Activated CD4-positive, alpha-beta T cell treated with anti-CD3 and anti-CD28 coated beads, Interleukin-2, amount 10 ng/mL, durations not matched to agents 24 days and 14 days (primary cell): ENCODE results near the gene PKP4. TPM values are rescaled to one million over a fixed set of nuclear protein-coding genes. Genes with fewer than 3 reads are reported as not detected.

Source experiments
- DNase-seq: peaks from one replicate; pipeline ENCODE4 v3.0.0; 2022
- H3K27ac Mint-ChIP-seq: one replicate; pipeline ENCODE4 v1.8.0; 2022; ENCODE audit warnings: mild to moderate bottlenecking, mixed read lengths
- H3K27me3 Mint-ChIP-seq: one replicate; pipeline ENCODE4 v1.8.0; 2022; ENCODE audit warnings: mixed read lengths
- H3K36me3 Mint-ChIP-seq: one replicate; pipeline ENCODE4 v1.8.0; 2022; ENCODE audit warnings: low read depth, mild to moderate bottlenecking, mixed read lengths
- H3K4me1 Mint-ChIP-seq: one replicate; pipeline ENCODE4 v1.8.0; 2021; ENCODE audit warnings: mixed read lengths
- H3K4me3 Mint-ChIP-seq: one replicate; pipeline ENCODE4 v1.8.0; 2022; ENCODE audit warnings: mild to moderate bottlenecking, moderate library complexity, mixed read lengths
- H3K9me3 Mint-ChIP-seq: one replicate; pipeline ENCODE4 v1.8.0; 2021; ENCODE audit warnings: mixed read lengths
- intact Hi-C: fragments of 100-400 bp; cut with micrococcal nuclease; formaldehyde crosslinking; loops from one replicate; pipeline ENCODE4 v1.15.1; 2023
- total RNA-seq: library from RNA; stranded (reverse); gene quantifications from 2 replicates; pipeline ENCODE4 v1.2.3, GENCODE V29; 2022

The PKP4 gene
- total RNA-seq, 1 donor from 2014 or later: 32.6 TPM

DNA sequence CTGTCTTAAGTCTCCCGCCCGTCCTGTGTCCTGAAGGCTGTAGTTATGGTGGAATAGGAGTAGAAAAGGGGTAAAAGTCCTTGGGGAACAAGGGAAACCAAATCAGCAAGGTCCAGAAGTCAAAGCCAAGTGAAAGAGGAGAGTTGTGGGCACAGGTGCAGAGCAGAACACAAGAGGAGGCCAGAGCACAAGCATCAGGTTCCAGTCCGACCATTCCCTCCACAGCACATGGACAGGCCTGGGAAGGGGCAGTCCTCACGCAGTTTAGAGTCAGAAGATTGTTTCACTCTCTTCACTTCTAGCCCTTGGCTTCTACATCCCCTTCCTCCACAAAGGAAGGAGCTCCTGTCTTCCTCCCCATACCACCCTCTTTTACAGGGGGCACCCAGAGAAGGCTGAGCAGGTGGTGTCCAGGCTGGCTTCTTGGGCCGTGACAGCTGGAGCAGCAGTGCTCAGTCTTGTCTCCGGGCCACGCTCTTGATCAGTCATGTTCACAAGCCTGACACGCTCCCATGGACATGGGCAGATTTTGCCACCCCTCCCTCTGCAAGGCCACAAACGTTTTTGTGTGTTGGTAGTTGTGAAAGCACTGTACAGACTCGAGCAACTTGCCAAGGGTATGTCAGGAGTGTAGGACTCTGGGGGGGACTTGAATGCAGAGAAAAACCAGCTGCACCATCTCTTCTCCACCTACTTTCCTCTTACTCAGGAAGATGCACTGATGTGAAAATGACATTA lies 199.9 kb downstream of the PKP4 start:
- Mint-ChIP-seq H3K4me3 (no peak overlapping the region), H3K9me3 (no peaks in the 10 kb centered on the region), H3K36me3 (no peaks in the 10 kb centered on the region)

DNA sequence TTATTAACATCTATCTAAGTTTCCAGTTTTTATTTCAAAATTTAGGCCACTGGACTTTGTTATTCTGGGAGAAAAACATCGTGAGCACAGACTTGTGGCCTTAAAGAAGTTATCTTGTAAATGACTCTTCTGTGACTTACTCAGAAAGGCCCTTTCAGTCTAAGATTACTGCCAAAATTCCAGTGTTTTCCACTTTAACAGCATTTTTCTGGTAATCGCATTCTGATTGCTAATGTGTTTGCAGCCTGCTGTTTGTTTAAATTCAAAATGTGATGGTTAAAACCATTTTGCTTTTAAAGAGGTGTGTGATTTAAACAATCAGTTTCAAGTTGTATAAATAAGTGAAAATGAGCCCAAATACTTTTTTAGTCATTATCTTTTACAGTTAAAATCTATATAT lies 201.6 kb downstream of the PKP4 start:
- no peaks in the 10 kb centered on the region for H3K36me3 Mint-ChIP-seq
- H3K27me3 Mint-ChIP-seq: no peaks in the 10 kb centered on the region
- intact Hi-C loops: no loop called here
- H3K4me3 Mint-ChIP-seq: no peak overlapping the region
- H3K4me1 Mint-ChIP-seq: no peaks in the 10 kb centered on the region
- no peaks in the 10 kb centered on the region for H3K9me3 Mint-ChIP-seq
- no peak overlapping the region for H3K27ac Mint-ChIP-seq
- no peak for DNase-seq

More for the DNA sequence above, 199.9 kb downstream of the PKP4 start:
- no peak for DNase-seq
- intact Hi-C loops: no loop called here
- Mint-ChIP-seq H3K4me1 (no peaks in the 10 kb centered on the region), H3K27ac (no peak overlapping the region), H3K27me3 (no peaks in the 10 kb centered on the region)

DNA sequence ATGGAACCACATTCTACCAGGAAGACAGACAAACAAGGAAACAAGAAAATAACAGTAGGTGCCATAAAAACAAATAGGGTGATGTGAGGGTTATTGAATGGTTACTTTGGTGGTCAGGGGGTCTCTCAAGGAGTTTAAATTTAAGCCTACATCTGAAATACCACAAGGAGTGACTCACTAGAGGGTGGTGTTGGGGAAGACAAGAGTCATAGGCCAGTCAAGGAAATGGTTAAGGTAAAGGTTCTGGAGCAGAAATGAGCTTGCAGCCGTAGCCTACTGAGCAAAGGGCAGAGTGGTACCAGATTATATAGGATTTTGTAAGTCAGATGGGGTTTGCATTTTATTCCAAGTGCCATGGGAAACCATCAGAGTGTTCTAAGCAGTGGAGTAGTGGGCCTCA lies 202.7 kb downstream of the PKP4 start:
- Mint-ChIP-seq H3K36me3 (no peaks in the 10 kb centered on the region), H3K9me3 (no peaks in the 10 kb centered on the region), H3K4me1 (no peaks in the 10 kb centered on the region), H3K4me3 (no peak overlapping the region), H3K27me3 (no peaks in the 10 kb centered on the region), H3K27ac (no peak overlapping the region)
- DNase-seq: no peak
- intact Hi-C loops: no loop called here

DNA sequence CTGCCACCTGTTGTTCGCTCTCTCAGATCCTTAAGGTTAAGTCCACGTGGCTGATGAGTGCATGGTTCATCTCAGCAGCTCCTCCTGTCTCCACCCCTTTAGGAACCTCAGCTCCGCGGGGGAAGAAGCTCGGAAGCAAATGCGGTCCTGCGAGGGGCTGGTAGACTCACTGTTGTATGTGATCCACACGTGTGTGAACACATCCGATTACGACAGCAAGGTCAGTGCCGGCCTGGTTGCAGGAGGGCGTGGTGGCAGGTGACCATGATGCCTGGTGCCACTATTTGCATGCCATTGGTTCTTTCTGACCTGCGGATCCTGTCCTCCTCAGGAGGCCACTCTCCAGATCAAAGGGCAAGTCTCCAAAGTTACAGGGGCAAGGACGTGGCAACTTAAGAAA lies 204.5 kb downstream of the PKP4 start:
- no peaks in the 10 kb centered on the region for H3K36me3 Mint-ChIP-seq
- no peak overlapping the region for H3K4me3 Mint-ChIP-seq
- H3K27ac Mint-ChIP-seq: no peak overlapping the region
- H3K9me3 Mint-ChIP-seq: no peaks in the 10 kb centered on the region
- H3K27me3 Mint-ChIP-seq: no peaks in the 10 kb centered on the region
- H3K4me1 Mint-ChIP-seq: no peaks in the 10 kb centered on the region
- intact Hi-C loops: no loop called here
- DNase-seq: no peak

DNA sequence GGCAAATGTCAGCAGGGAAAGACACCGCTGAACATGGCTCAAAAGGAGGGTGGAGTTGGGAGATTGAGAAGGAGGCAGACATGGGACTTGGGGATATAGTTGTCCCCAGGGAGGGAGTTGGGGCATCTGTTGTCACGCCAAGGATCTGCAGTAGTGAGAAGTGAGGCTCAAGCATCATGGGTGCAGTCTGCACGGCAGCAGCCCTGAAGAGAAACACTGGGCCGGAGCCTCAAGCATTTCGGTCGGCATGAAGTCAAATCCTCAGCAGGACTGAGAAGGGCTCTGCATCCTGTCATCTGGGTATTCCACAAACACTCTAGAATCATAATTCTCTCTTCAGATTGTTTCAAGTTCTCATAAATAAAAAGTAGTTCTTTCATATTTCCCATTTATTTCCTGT lies 205.7 kb downstream of the PKP4 start:
- H3K36me3 Mint-ChIP-seq: peaks cover 6% of the 10 kb centered on the region
- intact Hi-C loops: no loop called here
- no peaks in the 10 kb centered on the region for H3K27me3 Mint-ChIP-seq
- H3K9me3 Mint-ChIP-seq: no peaks in the 10 kb centered on the region
- no peak overlapping the region for H3K4me3 Mint-ChIP-seq
- no peaks in the 10 kb centered on the region for H3K4me1 Mint-ChIP-seq
- DNase-seq: no peak
- H3K27ac Mint-ChIP-seq: no peak overlapping the region

DNA sequence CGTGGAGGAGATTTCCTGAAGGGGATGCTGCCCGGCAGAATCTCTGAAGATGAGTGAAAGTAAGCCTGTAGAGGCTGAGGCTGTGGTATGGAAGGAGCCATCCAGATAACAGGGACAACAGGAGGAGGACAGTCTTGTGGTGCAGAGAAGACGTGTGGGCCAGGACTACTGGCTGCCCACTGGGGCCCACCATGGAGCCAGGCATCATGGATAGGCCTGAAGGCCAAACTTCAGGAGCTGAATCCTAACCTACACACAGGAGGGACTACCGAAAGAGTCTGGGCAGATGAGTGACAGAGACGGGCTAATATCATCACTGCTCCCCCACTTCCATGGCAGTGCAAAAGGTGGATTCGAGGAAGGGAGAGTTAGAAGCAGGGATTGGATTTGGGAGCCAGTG lies 207.0 kb downstream of the PKP4 start:
- no peaks in the 10 kb centered on the region for H3K9me3 Mint-ChIP-seq
- intact Hi-C loops: no loop called here
- no peak for DNase-seq
- H3K27ac Mint-ChIP-seq: no peak overlapping the region
- no peak overlapping the region for H3K4me3 Mint-ChIP-seq
- peaks cover 9% of the 10 kb centered on the region for H3K36me3 Mint-ChIP-seq
- no peaks in the 10 kb centered on the region for H3K27me3 Mint-ChIP-seq
- no peaks in the 10 kb centered on the region for H3K4me1 Mint-ChIP-seq

DNA sequence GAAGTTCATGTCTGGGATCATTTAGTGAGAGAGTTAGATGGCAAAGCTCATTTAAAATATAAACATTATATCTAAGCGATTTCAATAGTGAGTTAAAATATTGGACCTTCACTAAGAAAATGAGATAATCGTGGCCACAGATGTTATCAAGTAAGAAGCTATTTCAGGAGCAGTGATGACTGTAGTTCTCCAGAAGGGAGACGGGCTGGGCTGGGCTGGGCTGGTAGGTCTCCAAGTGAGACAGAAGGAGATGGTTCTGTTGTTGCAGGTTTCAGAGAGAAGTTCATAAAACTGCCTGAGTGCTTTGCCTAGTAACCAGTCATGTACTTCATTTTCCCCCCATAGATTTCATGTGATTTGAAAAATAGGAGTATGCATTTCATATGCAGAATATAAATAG lies 208.2 kb downstream of the PKP4 start:
- no peaks in the 10 kb centered on the region for H3K27me3 Mint-ChIP-seq
- no peak overlapping the region for H3K27ac Mint-ChIP-seq
- intact Hi-C loops: no loop called here
- DNase-seq: no peak
- H3K4me1 Mint-ChIP-seq: no peaks in the 10 kb centered on the region
- H3K36me3 Mint-ChIP-seq: peaks cover 12% of the 10 kb centered on the region
- H3K9me3 Mint-ChIP-seq: no peaks in the 10 kb centered on the region
- H3K4me3 Mint-ChIP-seq: no peak overlapping the region

DNA sequence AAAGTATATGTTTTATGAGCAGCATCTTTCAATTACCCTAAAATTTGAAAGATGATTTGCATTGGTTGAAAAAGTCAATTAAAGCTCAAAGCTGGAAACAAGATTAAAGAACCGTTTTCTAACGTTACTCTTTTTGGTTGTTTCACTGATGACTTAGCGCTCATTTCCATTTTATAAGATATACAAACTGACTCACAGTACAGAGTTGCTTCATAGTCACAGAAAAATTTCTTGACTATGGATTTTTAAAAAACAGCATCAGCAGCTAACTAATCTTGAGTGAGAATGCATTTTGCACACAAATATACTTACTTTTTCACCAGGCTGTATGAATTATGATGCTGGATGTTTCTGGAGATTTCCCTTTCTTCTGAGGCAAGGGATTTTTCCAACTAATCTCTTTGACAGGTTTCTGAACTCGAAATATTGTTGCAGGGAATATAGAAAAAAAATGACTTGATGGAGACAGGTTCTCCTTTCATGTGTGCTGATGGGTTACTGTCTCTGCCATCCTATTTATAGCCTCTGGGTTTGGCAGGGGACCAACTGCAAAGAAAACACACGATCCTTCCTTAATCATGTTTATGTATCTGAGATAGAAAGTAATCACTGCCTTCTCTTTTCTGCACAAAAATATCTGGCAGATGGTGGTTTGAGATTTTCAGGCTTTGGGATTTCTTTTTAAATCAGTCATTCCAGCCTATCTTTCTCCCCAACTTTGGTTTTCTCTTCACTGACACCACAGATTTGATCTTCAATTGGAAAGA lies 209.0 kb downstream of the PKP4 start:
- no peak for DNase-seq
- peaks cover 14% of the 10 kb centered on the region for H3K36me3 Mint-ChIP-seq
- H3K27me3 Mint-ChIP-seq: no peaks in the 10 kb centered on the region
- H3K27ac Mint-ChIP-seq: no peak overlapping the region
- intact Hi-C loops: no loop called here
- no peak overlapping the region for H3K4me3 Mint-ChIP-seq
- no peaks in the 10 kb centered on the region for H3K9me3 Mint-ChIP-seq
- H3K4me1 Mint-ChIP-seq: no peaks in the 10 kb centered on the region

DNA sequence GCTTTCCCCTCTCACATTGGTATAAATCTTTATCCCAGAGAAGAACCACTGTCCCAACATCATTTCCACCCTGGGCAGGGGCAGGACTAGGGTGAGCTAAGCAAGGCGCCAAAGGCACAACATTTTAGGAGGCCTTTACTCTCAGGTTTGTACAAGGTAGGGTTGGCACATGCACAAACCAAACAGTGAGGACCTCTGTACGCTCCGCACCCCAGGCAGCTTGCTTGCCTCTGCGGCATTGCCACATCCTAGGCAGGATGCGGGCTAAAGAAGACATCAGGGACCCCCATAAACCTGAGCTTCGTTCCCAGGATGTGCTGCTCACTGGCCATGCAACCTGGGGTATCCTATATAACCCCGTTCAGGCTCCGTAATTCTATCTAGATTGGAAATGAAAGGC lies 210.2 kb downstream of the PKP4 start:
- DNase-seq: no peak
- Mint-ChIP-seq H3K4me1 (no peaks in the 10 kb centered on the region), H3K4me3 (no peak overlapping the region), H3K36me3 (peaks cover 14% of the 10 kb centered on the region), H3K9me3 (no peaks in the 10 kb centered on the region), H3K27ac (no peak overlapping the region), H3K27me3 (no peaks in the 10 kb centered on the region)
- intact Hi-C loops: no loop called here

DNA sequence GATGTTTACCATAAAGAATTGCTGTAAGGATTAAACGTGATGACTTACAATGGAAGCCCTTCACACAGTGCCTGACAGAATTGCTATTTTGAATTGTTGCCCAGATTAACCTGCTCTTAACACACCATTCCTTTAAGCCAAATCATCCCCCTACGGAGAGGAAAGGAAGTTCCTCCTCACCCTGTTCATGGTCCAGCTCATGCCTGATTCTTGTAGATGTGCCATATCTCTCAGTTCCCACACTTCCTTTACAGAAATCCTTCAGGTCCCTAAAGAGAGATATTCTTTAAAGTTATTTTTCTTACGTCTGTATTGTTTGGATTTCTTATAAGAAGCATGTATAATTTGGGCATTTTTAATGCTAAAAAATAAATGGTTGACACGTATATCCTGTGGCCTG lies 210.8 kb downstream of the PKP4 start:
- no peak overlapping the region for H3K4me3 Mint-ChIP-seq
- no peak overlapping the region for H3K27ac Mint-ChIP-seq
- peaks cover 14% of the 10 kb centered on the region for H3K36me3 Mint-ChIP-seq
- no peaks in the 10 kb centered on the region for H3K9me3 Mint-ChIP-seq
- intact Hi-C loops: no loop called here
- H3K27me3 Mint-ChIP-seq: no peaks in the 10 kb centered on the region
- no peak for DNase-seq
- no peaks in the 10 kb centered on the region for H3K4me1 Mint-ChIP-seq

DNA sequence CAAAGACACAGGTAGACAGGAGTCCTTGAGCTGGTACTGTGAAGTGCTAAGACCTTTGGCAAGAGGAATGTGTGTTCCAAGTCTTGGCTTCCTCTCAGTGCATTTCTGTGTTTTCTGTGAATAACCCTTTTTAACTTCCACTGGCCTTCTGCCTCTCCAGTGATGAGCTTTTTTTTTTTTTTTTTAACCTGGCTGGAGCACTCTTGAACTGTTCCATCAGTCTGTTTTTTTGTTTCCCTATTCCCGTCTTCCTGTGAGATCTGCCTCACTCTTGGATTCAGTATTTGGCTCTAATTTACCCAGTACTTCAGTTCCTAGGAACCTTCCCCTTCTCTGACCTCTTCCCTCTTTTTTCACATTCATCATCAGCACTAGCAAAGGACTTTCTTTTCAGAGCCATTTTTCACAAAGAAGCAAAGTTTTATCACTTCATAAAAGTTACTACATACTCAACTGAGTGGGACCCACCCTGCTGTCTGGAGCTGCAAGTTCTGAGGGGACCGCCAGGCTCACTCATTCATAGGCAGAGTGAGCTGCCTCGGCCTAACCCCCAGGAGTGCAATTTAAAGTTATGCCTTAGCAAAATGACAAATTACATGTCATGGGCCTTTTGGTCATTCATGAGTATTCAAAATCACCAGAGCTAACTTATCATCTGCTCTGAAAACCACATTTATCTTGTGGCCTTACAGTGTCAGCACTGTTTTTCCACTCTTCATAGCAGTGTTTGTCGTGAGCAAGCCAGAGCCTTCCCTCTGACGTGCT lies 211.4 kb downstream of the PKP4 start:
- intact Hi-C loops: no loop called here
- Mint-ChIP-seq H3K27me3 (no peaks in the 10 kb centered on the region), H3K36me3 (peaks cover 14% of the 10 kb centered on the region), H3K4me1 (no peaks in the 10 kb centered on the region), H3K27ac (no peak overlapping the region), H3K9me3 (no peaks in the 10 kb centered on the region), H3K4me3 (no peak overlapping the region)
- DNase-seq: no peak

DNA sequence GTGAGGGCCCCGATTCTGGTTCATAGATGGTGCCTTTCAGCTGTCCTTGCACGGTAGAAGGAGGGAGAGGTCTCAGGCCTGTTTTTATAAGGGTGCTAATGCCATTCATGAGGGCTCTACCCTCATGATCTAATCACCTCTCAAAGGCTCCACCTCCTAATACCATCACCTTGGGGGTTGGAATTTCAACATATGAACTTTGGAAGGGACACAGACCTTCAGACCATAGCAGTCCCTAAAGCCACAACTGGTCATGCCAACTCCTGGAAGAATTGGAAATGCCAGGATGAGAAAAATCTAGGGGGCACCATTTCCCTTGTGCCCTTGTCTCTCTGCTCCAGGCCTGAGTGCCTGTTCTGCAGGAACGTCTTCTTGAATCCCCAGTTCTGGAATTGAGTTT lies 213.5 kb downstream of the PKP4 start:
- intact Hi-C loops: no loop called here
- no peak for DNase-seq
- H3K27me3 Mint-ChIP-seq: no peaks in the 10 kb centered on the region
- H3K9me3 Mint-ChIP-seq: no peaks in the 10 kb centered on the region
- H3K36me3 Mint-ChIP-seq: peaks cover 17% of the 10 kb centered on the region
- H3K4me3 Mint-ChIP-seq: no peak overlapping the region
- H3K27ac Mint-ChIP-seq: no peak overlapping the region
- no peaks in the 10 kb centered on the region for H3K4me1 Mint-ChIP-seq

DNA sequence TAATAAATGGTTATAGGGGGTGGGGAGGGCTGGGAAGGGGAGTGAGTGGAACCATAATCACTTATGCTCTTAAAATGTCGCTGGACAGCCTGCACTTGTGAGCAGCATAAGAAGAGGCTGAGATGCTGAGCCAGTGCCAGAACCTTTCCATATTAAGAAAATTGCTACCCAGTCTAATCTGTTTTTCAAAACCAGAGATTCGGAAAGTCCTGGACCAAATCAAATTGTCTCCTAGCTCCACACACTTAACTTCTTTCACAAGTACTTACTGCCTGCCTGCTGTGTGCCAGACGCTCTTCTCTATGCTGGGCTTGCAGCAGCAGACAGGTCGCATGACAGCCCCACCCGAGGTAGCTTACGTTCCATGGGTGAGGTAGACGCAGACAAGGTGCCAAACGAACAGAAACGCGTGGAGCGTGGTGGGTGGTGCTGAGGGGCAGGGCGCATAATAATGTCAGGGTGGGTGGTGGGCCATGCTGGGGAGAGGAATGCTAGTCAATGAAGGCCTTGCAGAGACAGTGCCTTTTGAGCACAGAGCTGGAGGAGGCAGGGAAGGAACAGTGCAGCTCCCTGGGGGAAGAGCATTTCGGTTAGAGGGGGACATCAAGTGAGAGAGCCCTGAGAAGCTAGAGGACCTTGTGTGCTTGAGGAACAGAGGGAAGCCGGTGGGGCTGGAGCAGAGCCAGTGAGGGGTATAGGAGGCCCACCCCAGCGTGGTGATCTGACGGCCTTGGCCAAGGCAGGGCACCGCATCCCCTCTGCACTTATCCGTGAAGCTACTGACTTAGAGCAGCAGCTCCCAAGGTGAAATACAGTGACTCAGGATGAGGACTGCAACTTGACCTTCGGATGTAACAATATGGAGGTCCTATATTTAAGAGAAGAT lies 214.9 kb downstream of the PKP4 start:
- Mint-ChIP-seq H3K4me3 (no peak overlapping the region), H3K27me3 (no peaks in the 10 kb centered on the region), H3K36me3 (peaks cover 20% of the 10 kb centered on the region), H3K4me1 (no peaks in the 10 kb centered on the region), H3K9me3 (no peaks in the 10 kb centered on the region), H3K27ac (no peak overlapping the region)
- no peak for DNase-seq
- intact Hi-C loops: no loop called here
